Liver (tissue), 9 donors: ENCODE measurements around the gene SLCO1A2. TPM values are rescaled to one million over a fixed set of nuclear protein-coding genes. Genes with fewer than 3 reads are reported as not detected.

Source experiments
- DNase-seq: peaks from one replicate; pipeline ENCODE4 v3.0.0-alpha.2; 2017; ENCODE audit warnings: low spot score
- H3K27ac ChIP-seq, 2 donors: one replicate each; pipeline ENCODE4 v1.7.0; 2013; ENCODE audit warnings: inconsistent platforms in 2 of 2, low read length in 2 of 2, control low read depth in 1 of 2, low read depth in 1 of 2, mild to moderate bottlenecking in 1 of 2
- H3K27me3 ChIP-seq, 4 donors: one replicate each; pipeline versions ENCODE4 v1.6.1 to v1.7.0; 2013; ENCODE audit warnings: low read length in 3 of 4, inconsistent platforms in 1 of 4, mild to moderate bottlenecking in 1 of 4, moderate library complexity in 1 of 4; ENCODE audit not compliant: control insufficient read depth in 4 of 4, insufficient read depth in 4 of 4
- H3K36me3 ChIP-seq, 4 donors: one replicate each; pipeline versions ENCODE4 v1.6.1 to v1.7.0; 2013; ENCODE audit warnings: low read length in 3 of 4, mild to moderate bottlenecking in 3 of 4, low read depth in 1 of 4, moderate library complexity in 1 of 4; ENCODE audit not compliant: control insufficient read depth in 4 of 4, insufficient read depth in 3 of 4
- H3K4me1 ChIP-seq, 4 donors: one replicate each; pipeline versions ENCODE4 v1.6.1 to v1.7.0; 2013; ENCODE audit warnings: low read length in 3 of 4, mild to moderate bottlenecking in 3 of 4, moderate library complexity in 1 of 4; ENCODE audit not compliant: control insufficient read depth in 4 of 4, insufficient read depth in 4 of 4
- H3K4me3 ChIP-seq, 3 donors: one replicate each; pipeline versions ENCODE4 v1.6.1 to v1.7.0; 2013; ENCODE audit warnings: low read length in 3 of 3, control low read depth in 1 of 3, low read depth in 1 of 3, mild to moderate bottlenecking in 1 of 3
- H3K9ac ChIP-seq, 2 donors: one replicate each; pipeline ENCODE4 v1.7.0; 2013; ENCODE audit warnings: low read length in 2 of 2, mild to moderate bottlenecking in 2 of 2, moderate library complexity in 2 of 2, control low read depth in 1 of 2, low read depth in 1 of 2
- H3K9me3 ChIP-seq, 4 donors: one replicate each; pipeline versions ENCODE4 v1.6.1 to v1.7.0; 2013; ENCODE audit warnings: low read length in 3 of 4; ENCODE audit not compliant: control insufficient read depth in 4 of 4
- EGR1 ChIP-seq, 2 donors: IDR thresholded peaks; 2 replicates each; pipeline ENCODE4 v1.6.1; 2016 to 2018; ENCODE audit warnings: antibody characterized with exemption in 2 of 2, low read depth in 2 of 2
- FOXA1 ChIP-seq: IDR thresholded peaks from 2 replicates; pipeline ENCODE4 v1.6.1; 2016; ENCODE audit warnings: antibody characterized with exemption
- FOXA2 ChIP-seq: IDR thresholded peaks from 2 replicates; pipeline ENCODE4 v1.6.1; 2016; ENCODE audit warnings: antibody characterized with exemption
- GABPA ChIP-seq, 2 donors: IDR thresholded peaks in 1 of 2; conservative IDR thresholded peaks in 1 of 2; 2 replicates each; pipeline ENCODE4 v1.6.1; 2016; ENCODE audit warnings: antibody characterized with exemption in 2 of 2, mild to moderate bottlenecking in 1 of 2, moderate library complexity in 1 of 2
- HNF4G ChIP-seq: IDR thresholded peaks from 2 replicates; pipeline ENCODE4 v1.6.1; 2016; ENCODE audit warnings: antibody characterized with exemption
- JUND ChIP-seq, 2 donors: IDR thresholded peaks; 2 replicates each; pipeline ENCODE4 v1.6.1; 2016; ENCODE audit warnings: antibody characterized with exemption in 2 of 2
- NR2F2 ChIP-seq: IDR thresholded peaks from 2 replicates; pipeline ENCODE4 v1.6.1; 2016; ENCODE audit warnings: antibody characterized with exemption
- RAD21 ChIP-seq, 2 donors: IDR thresholded peaks; 2 replicates each; pipeline ENCODE4 v1.6.1; 2016; ENCODE audit warnings: antibody characterized with exemption in 2 of 2, mild to moderate bottlenecking in 2 of 2
- SP1 ChIP-seq: IDR thresholded peaks from 2 replicates; pipeline ENCODE4 v1.6.1; 2018; ENCODE audit warnings: antibody characterized with exemption, mild to moderate bottlenecking
- TAF1 ChIP-seq: conservative IDR thresholded peaks from 2 replicates; pipeline ENCODE4 v1.6.1; 2016; ENCODE audit warnings: antibody characterized with exemption, mild to moderate bottlenecking
- YY1 ChIP-seq: IDR thresholded peaks from 2 replicates; pipeline ENCODE4 v1.6.1; 2016; ENCODE audit warnings: antibody characterized with exemption, mild to moderate bottlenecking
- WGBS: extraction: QIAGEN DNeasy Blood & Tissue Kit; methylation state at CpG from one replicate; pipeline ENCODE4 v1.1.7; 2013; 5-methylcytosine and 5-hydroxymethylcytosine counted together
- polyA plus RNA-seq, 2 donors: library from polyadenylated mRNA; stranded (reverse) in 1 of 2; unstranded in 1 of 2; fragments of 200-250 nt in 1 of 2; fragments of >200 nt in 1 of 2; fragmentation: Nextera tagmentation in 1 of 2; extraction: Ambion mirVana in 1 of 2; gene quantifications; one replicate each; pipeline versions ENCODE4 v1.2.1 to v1.2.3, GENCODE V29; 2013 to 2015
- total RNA-seq, 2 donors: library from RNA; depleted of rRNA; stranded (reverse); fragments of >200 nt; gene quantifications; one replicate each; pipeline ENCODE4 v1.2.3, GENCODE V29; 2014
- TF ChIP-seq, protein P1 (sequence below): IDR thresholded peaks from 2 replicates; pipeline ENCODE4 v1.6.1; 2016; ENCODE audit warnings: antibody characterized with exemption, mild to moderate bottlenecking
- TF ChIP-seq, protein P2 (sequence below): IDR thresholded peaks from 2 replicates; pipeline ENCODE4 v1.6.1; 2016; ENCODE audit warnings: antibody characterized with exemption
- TF ChIP-seq, protein P3 (sequence below): IDR thresholded peaks from 2 replicates; pipeline ENCODE4 v1.6.1; 2016; ENCODE audit warnings: antibody characterized with exemption
- TF ChIP-seq, protein P4 (sequence below): fragments of 150-350 bp; IDR thresholded peaks from 2 replicates; pipeline ENCODE4 v1.5.1; 2017; ENCODE audit warnings: improper control_type of control experiment, low read depth, low read length; ENCODE audit not compliant: missing input control
- TF ChIP-seq, protein P5 (sequence below): IDR thresholded peaks from 2 replicates; pipeline ENCODE4 v1.6.1; 2016; ENCODE audit warnings: antibody characterized with exemption
- donor health status: healthy.
- donor health status: healthy.
- donor health status: healthy.
- donor health status: healthy.
- donor health status: healthy.

Gene SLCO1A2
- total and polyA plus RNA-seq, 4 donors, result 0.17 to 1.8 (median 0.60) TPM; not detected in 1

DNA sequence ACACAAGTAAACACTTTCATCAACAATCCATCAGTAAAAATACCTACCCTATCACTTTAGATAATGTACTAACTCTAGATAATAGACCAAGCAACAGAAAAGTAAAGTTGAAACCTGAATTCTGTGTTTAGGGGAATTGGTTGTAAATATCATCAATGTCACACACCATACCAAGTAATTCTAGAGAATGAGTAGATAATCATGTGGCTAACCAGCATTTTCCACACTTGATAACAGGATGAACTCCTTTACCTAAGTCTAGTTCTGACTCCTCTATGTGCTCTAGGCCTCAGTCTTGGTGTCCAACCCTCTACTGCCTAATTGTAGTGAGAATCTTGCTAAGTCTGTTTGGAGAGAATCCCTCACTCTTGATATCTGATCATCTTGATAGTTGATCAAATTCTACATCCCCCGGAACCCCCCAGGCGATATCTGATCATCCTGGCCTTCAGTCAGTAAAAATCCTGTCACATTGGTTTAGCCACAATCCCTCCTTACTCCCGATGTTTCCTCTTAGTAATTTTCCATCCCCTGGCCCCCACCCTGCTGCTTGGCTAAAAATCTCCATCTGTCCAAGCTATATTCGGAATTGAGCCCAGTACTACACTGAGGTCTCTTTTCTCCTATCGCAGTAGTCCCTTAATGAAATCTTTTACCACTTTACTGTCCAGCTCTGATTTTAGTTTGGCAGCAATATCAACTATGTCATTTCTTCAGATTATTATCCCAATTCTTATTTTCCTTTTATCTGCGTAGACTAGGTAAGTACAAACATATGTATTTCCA, 3.4 kb upstream of the SLCO1A2 start:
- WGBS, result 93% methylated on average over 6 of the region's 6 CpGs
- H3K27ac ChIP-seq, result no peak overlapping the region
- no peaks in the 10 kb centered on the region for H3K36me3 ChIP-seq
- no peaks in the 10 kb centered on the region for H3K27me3 ChIP-seq
- no peak for DNase-seq
- H3K4me1 ChIP-seq, result peaks cover 0 to 28% (median 20%) of the 10 kb centered on the region in 4 donors
- no peak overlapping the region for H3K9ac ChIP-seq
- no peaks in the 10 kb centered on the region for H3K9me3 ChIP-seq
- no peak for TF ChIP-seq SP1
- TF ChIP-seq, protein P1, sequence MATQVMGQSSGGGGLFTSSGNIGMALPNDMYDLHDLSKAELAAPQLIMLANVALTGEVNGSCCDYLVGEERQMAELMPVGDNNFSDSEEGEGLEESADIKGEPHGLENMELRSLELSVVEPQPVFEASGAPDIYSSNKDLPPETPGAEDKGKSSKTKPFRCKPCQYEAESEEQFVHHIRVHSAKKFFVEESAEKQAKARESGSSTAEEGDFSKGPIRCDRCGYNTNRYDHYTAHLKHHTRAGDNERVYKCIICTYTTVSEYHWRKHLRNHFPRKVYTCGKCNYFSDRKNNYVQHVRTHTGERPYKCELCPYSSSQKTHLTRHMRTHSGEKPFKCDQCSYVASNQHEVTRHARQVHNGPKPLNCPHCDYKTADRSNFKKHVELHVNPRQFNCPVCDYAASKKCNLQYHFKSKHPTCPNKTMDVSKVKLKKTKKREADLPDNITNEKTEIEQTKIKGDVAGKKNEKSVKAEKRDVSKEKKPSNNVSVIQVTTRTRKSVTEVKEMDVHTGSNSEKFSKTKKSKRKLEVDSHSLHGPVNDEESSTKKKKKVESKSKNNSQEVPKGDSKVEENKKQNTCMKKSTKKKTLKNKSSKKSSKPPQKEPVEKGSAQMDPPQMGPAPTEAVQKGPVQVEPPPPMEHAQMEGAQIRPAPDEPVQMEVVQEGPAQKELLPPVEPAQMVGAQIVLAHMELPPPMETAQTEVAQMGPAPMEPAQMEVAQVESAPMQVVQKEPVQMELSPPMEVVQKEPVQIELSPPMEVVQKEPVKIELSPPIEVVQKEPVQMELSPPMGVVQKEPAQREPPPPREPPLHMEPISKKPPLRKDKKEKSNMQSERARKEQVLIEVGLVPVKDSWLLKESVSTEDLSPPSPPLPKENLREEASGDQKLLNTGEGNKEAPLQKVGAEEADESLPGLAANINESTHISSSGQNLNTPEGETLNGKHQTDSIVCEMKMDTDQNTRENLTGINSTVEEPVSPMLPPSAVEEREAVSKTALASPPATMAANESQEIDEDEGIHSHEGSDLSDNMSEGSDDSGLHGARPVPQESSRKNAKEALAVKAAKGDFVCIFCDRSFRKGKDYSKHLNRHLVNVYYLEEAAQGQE, result no peak
- TF ChIP-seq GABPA (IDR thresholded peaks at IDR 0.05 in 1 of 2, conservative IDR thresholded peaks at IDR 0.05 in 1 of 2), result no peak
- TF ChIP-seq, protein P2, sequence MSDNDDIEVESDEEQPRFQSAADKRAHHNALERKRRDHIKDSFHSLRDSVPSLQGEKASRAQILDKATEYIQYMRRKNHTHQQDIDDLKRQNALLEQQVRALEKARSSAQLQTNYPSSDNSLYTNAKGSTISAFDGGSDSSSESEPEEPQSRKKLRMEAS, result no peak
- TF ChIP-seq, protein P3, sequence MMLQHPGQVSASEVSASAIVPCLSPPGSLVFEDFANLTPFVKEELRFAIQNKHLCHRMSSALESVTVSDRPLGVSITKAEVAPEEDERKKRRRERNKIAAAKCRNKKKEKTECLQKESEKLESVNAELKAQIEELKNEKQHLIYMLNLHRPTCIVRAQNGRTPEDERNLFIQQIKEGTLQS, result no peak
- TF ChIP-seq HNF4G, result no peak
- TF ChIP-seq YY1, result no peak
- no peak for TF ChIP-seq FOXA2
- TF ChIP-seq NR2F2, result no peak
- no peak for TF ChIP-seq FOXA1
- TF ChIP-seq JUND (IDR thresholded peaks at IDR 0.05), result no peak
- H3K4me3 ChIP-seq, result no peak overlapping the region

DNA sequence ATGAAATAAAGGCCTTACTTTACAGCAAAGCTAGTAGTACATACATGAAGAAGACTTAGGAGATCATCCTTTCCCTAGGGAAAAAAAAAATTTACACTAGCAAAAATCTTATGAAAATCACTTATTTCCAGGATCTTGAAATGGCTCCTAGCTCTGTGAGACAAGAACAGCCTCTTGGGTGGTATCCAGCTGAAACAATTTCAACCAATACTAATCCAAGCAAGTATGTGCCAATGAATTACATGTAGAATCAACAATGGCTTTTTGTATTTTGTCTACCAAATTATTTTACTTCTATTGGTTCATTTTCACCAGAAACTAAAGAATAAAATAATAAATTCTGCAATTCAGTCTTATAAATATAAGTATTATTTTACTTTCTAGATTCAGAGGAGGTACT, 2.7 kb upstream of the SLCO1A2 start:
- Histone ChIP-seq H3K9ac (no peak overlapping the region), H3K27me3 (no peaks in the 10 kb centered on the region), H3K4me1 (peaks cover 0 to 28% (median 20%) of the 10 kb centered on the region in 4 donors), H3K9me3 (no peaks in the 10 kb centered on the region), H3K36me3 (no peaks in the 10 kb centered on the region), H3K27ac (no peak overlapping the region), H3K4me3 (no peak overlapping the region)
- TF ChIP-seq, protein P4, sequence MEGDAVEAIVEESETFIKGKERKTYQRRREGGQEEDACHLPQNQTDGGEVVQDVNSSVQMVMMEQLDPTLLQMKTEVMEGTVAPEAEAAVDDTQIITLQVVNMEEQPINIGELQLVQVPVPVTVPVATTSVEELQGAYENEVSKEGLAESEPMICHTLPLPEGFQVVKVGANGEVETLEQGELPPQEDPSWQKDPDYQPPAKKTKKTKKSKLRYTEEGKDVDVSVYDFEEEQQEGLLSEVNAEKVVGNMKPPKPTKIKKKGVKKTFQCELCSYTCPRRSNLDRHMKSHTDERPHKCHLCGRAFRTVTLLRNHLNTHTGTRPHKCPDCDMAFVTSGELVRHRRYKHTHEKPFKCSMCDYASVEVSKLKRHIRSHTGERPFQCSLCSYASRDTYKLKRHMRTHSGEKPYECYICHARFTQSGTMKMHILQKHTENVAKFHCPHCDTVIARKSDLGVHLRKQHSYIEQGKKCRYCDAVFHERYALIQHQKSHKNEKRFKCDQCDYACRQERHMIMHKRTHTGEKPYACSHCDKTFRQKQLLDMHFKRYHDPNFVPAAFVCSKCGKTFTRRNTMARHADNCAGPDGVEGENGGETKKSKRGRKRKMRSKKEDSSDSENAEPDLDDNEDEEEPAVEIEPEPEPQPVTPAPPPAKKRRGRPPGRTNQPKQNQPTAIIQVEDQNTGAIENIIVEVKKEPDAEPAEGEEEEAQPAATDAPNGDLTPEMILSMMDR, result no peak
- TF ChIP-seq YY1 (no peak), RAD21 (IDR thresholded peaks at IDR 0.05) (no peak), NR2F2 (no peak), GABPA (IDR thresholded peaks at IDR 0.05 in 1 of 2, conservative IDR thresholded peaks at IDR 0.05 in 1 of 2) (no peak), FOXA2 (no peak), TAF1 (no peak), EGR1 (IDR thresholded peaks at IDR 0.05; ENCODE audit: low read depth in 2 of 2) (no peak), SP1 (no peak), FOXA1 (no peak)
- TF ChIP-seq, protein P1, result no peak
- TF ChIP-seq, protein P2, result no peak
- TF ChIP-seq, protein P5, sequence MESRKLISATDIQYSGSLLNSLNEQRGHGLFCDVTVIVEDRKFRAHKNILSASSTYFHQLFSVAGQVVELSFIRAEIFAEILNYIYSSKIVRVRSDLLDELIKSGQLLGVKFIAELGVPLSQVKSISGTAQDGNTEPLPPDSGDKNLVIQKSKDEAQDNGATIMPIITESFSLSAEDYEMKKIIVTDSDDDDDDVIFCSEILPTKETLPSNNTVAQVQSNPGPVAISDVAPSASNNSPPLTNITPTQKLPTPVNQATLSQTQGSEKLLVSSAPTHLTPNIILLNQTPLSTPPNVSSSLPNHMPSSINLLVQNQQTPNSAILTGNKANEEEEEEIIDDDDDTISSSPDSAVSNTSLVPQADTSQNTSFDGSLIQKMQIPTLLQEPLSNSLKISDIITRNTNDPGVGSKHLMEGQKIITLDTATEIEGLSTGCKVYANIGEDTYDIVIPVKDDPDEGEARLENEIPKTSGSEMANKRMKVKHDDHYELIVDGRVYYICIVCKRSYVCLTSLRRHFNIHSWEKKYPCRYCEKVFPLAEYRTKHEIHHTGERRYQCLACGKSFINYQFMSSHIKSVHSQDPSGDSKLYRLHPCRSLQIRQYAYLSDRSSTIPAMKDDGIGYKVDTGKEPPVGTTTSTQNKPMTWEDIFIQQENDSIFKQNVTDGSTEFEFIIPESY, result no peak
- TF ChIP-seq, protein P3, result no peak
- DNase-seq, result no peak
